ENCODE data around the gene PEX10.
"Not testable (repeated sequence)": the region's sequence is repeated elsewhere in the genome, so short reads cannot be mapped to it uniquely, and the experiment has no call there.

PEX10 gene

GRCh38 chr1:2443277-2444137, 31.1 kb upstream of the PEX10 start:
- no peak for DNase-seq (ENCODE audit: low read depth)

DNA sequence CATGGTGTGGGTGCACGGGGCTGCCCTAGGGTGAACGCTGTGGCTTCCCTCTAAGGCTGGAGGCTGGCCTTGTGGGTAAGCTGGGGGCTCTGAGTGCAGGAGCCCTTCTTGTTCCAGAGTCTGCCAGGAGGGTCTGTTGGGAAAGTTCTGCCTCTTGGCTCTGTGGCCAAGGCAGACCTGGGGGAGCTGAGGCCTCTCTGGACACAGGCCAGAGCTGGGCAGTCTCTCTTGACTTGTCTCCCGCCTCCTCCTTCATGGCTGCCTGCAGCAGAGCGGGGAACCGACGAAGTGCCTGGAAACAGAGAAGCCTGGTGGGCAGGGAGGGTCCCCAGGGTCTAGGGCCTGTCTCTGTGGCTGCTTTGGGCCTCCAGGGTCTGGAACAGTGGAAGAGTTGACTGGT, 30.3 kb upstream of the PEX10 start:
- no peak for DNase-seq (ENCODE audit: low read depth)

GRCh38 chr1:2441746-2442145, 29.4 kb upstream of the PEX10 start:
- no peak for DNase-seq (ENCODE audit: low read depth)

DNA sequence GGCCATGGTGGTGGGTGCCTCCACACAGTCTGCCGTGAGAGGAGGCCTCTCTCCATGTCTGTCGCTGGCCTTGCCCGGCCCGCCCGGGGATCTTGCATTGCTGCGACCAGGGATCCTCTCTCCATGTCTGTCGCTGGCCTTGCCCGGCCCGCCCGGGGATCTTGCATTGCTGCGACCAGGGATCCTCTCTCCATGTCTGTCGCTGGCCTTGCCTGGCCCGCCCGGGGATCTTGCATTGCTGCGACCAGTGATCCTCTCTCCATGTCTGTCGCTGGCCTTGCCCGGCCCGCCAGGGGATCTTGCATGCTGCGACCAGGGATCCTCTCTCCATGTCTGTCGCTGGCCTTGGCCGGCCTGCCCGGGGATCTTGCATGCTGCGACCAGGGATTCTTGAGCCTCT, 28.0 kb upstream of the PEX10 start:
- not testable (repeated sequence) for DNase-seq (ENCODE audit: low read depth)

DNA sequence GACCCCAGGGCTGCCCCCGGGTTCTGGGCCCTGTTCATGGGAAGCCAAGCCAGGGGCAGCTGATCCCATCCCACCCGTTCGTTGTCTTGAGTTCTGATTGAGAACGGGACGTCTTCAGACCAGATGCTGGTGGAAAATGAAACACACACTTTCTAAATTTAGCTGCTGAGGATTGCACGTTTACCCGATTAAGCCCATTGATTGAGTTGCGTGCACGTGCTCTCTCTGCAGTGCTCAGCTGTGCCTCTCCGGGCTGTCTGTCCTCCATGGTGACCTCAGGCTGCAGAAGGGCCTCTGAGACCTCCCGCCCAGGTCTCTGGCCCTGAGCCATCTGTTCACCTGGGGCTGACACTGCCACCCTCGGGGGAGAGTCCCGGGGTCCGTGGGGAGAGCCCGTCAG, 27.0 kb upstream of the PEX10 start:
- DNase-seq (ENCODE audit: low read depth), result no peak

DNA sequence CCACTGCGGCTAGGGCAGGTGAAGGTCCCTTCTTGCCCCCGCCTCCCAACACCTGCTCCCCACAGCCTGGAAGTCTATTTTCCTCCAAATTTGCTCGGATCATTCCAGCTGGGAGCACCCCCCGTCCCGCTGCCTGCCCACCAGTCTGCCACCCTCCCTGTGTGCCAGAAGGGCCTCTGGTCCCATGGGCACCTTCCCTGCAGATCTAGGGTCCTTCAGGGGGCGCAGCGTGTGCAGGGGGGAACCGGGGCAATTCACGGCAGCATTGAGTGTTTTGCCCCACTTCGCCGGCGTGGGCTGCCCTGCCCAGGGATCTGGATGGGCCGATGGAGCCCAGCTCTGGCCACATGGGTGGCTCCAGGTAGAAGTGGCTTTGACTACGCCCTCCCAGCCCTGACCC, 26.3 kb upstream of the PEX10 start:
- no peak for DNase-seq (ENCODE audit: low read depth)

DNA sequence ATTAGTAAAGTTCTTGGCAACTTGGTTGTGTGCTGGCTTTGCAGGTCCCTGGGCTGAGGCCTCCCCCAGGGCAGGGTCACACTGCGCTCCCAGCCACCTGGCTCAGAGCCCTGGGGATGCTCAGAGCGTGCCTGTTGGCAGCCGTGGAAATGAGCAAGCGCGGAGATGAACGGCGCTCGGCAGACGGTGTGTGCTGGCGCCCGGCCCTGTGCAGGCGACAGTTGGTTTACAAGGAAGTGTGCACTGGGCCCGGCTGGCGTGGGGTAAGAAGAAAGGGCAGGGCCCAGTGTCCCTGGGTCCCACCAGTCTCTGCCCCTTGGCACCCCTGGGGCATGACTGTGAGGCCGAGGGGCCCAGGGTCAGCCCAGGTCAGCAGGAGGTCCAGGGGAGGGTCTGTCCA, 25.7 kb upstream of the PEX10 start:
- DNase-seq (ENCODE audit: low read depth), result no peak

- no peak for DNase-seq (ENCODE audit: low read depth)
These were observed 25.3 kb upstream of the PEX10 start for GRCh38 chr1:2437617-2438016.

- no peak for DNase-seq (ENCODE audit: low read depth)
These were observed 24.5 kb upstream of the PEX10 start for GRCh38 chr1:2436876-2437275.

DNA sequence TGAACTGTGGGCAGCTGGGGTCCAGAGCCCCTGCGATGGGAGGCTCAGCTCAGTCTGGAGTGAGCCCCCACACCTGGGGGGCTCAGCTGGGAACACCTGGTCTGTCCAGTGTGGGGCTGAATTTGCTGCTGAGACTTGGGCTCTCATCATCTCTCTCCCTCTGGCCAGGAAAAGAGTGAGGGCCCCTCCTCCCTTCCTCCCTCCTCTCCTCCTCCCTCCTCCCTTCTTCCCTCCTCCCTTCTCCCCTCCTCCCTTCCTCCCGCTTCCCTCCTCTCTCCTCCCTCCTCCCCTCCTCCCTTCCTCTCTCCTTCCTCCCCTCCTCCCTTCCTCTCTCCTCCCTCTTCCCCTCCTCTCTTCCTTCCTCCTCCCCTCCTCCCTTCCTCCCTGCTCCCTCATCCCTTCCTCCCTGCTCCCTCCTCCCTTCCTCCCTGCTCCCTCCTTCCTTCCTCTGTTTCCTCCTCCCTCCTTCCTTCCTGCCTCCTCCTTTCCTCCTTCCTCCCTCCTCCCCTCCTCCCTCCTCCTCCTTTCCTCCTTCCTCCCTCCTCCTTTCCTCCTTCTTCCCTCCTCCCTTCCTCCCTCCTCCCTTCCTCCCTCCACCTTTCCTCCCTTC, 23.5 kb upstream of the PEX10 start:
- no peak for DNase-seq (ENCODE audit: low read depth)

GRCh38 chr1:2435091-2435490, 22.7 kb upstream of the PEX10 start:
- DNase-seq (ENCODE audit: low read depth), result no peak

DNA sequence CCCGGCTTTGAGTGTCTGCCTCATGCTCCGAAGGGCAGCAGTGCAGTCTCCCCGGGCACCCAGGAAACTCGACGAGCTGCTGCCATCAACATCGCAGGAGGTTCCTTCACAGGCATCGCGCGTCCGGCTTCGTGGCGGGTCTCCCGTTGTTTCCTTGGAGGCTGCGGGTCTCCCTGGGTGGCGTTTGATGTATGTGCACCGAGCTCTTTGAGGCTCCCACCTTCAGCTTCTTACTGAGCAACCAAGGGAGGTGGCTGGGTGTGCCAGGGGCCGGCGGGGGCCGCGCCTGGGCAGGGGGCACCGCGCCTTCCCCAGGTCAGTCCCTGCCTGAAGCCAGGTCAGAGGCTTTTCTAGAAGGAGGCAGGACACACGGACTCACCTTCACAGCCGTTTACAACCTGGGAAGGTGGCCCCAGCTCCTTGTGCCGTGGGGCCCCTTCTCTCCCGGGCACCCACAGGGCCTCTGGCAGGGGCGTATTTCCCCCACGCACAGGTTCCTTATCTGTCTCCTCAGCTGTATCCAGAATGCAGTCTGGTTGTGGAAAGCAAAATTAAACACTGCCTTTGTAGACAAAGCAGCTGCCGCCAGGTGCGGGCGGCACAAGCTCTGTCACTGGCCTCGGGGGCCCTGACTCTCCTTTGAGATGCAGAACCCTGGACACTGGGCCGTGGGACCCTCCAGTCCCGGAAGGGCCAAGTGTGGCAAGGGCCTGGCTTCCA, 21.7 kb upstream of the PEX10 start:
- DNase-seq (ENCODE audit: low read depth), result no peak

- no peak for DNase-seq (ENCODE audit: low read depth)
These were observed 20.8 kb upstream of the PEX10 start for GRCh38 chr1:2433196-2433595.

DNA sequence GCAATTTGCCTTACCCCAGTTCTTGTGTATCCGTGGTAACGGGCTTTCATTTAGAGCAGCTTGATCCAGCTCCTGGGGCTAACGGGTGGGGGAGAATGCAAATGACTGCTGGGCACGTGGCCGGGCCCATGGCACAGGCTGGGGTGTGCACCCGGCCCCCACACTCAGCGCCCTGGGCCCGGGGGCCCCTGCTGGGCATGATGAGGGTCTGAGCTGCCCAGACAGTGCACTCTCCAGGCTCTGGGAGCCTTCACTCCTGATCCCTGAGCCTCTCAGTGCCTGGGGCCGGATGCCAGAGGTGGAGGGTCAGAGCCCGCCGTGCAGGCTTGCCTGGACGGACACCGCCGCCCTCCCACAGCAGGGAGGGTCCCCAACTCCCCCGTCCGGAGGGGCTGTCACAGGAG, 20.1 kb upstream of the PEX10 start:
- DNase-seq (ENCODE audit: low read depth), result no peak

DNA sequence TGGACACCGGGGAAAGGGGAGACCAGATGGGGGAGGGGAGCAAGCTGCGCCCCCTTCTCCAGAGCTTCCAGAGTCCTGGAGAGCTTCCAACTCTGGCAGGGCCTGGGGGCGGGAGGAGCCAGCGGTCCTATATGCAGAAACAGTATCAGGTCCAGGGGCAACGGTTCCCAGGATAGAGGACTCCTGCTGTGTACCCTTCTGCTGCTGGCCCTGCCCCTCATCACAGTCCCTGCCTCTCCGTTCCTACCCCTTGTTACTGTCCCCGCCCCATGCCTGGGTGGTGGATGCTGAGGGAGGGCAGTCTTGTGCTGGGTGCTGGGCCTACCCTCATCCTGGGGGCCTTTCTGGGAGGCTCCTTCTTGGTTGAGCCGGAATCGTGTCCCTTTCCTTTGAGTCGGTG, 19.2 kb upstream of the PEX10 start:
- no peak for DNase-seq (ENCODE audit: low read depth)

- no peak for DNase-seq (ENCODE audit: low read depth)
These were observed 18.7 kb upstream of the PEX10 start for GRCh38 chr1:2431103-2431502.

DNA sequence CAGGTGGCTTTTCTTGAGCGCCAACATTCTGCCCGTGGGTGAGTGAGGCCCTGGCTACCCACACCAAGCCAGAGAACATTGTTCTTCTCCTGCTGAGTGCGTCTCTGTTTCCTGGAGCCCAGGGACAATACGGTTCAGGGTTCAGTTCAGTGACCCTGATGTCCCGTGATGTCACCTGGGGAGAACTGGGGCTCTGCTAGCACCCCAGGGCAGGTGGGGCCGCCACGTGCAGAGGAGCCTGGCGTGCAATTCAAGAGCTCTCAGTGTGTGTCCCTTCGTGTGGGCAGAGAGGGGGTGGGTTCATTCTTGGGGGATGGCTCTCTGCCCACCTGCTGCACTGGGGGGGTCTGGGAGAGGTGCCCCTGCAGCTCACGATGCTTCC, 18.2 kb upstream of the PEX10 start:
- DNase-seq (ENCODE audit: low read depth), result no peak

GRCh38 chr1:2429780-2430591, 17.6 kb upstream of the PEX10 start:
- no peak for DNase-seq (ENCODE audit: low read depth)

DNA sequence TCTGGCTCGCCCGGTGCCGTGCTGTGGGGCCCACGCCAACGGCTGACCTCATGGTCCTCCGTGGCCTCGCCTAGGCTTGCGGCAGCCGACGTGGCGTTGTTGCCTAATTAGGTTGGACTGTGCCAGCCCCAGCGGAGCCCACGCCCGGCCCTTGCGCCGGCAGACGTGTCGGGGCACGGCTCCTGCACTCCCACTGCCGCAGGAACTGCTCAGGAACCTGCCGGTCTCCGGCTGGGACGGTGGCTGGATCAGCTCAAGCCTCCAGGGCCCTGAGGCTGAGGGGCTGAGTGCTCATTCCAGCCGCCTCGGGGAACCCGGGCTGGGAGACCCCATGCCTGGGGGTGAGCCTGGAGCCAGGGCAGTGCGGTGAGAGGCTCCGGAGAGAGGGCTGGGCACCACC, 16.1 kb upstream of the PEX10 start:
- no peak for DNase-seq (ENCODE audit: low read depth)

GRCh38 chr1:2427976-2428375, 15.6 kb upstream of the PEX10 start:
- DNase-seq (ENCODE audit: low read depth), result no peak

- DNase-seq (ENCODE audit: low read depth), result no peak
These were observed 14.7 kb upstream of the PEX10 start for GRCh38 chr1:2427051-2427450.

DNA sequence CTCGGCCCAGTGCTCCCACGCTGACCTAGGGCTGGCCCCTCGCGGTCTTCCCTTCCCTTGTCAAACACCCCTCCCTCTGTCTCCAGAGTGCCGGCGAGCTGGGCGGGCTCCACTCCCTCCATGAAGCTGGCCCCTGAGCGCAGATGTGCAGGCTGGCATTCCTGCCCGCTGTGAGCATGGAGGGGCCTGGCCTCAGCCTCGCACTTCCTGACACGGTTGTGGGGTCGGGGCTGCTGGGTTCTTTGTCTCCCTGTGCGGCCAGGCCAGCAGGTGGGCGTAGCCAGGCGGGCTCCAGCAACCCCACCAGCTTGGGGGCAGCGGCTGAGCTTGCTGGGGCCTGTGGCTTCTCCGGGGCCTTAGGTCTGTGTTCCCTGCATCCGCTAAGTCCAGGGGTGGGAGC, 14.2 kb upstream of the PEX10 start:
- DNase-seq (ENCODE audit: low read depth), result no peak

All from activated T-cell treated with anti-CD3 and anti-CD28 coated beads for 1 hour (primary cell).